ENCODE measurements around the gene PITPNM1.
"Not testable (repeated sequence)": the region's sequence is repeated elsewhere in the genome, so short reads cannot be mapped to it uniquely, and the experiment has no call there.

The PITPNM1 gene

DNA sequence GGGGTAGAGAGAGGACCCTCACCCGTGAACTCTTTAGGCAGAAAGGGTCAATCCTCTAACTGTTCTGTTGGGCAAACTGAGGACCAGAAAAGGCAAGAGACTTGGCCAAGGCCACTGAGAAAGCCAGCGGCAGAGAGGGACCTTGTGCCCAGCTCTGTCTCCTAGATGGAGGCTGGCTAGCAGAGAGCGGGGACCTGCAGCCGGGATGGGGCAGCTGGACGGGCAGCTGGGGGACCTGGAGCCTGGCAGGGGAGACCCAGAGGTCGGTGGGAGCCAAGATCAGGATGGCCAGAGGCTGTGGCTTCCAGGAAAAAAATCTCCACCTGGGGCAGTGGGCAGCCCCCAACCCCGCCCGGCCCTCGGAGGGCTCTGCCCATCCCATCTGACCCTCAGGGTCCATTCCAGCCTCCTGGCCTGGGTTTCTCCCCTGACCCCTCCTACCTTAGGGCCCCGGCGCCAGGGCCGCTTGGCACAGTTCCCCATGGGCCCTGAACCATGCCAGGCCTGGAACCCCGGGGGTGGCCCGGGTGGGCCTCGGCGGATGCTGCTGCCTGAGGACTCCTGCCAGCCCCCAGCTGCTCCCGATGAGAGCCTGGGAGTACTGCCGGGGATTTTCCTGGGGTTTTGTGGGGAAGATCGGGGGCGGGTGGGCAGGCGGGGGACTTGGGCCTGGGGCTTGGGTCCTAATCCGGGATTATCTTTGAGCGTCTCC is 17.8 kb upstream of the PITPNM1 start, which contains the start of gene CABP2:
CABP2 (minus strand) TSS at position 603 of the 712 bp plus-strand sequence; CDS start at position 483, 120 bp downstream.
- DNase-seq = no peak

DNA sequence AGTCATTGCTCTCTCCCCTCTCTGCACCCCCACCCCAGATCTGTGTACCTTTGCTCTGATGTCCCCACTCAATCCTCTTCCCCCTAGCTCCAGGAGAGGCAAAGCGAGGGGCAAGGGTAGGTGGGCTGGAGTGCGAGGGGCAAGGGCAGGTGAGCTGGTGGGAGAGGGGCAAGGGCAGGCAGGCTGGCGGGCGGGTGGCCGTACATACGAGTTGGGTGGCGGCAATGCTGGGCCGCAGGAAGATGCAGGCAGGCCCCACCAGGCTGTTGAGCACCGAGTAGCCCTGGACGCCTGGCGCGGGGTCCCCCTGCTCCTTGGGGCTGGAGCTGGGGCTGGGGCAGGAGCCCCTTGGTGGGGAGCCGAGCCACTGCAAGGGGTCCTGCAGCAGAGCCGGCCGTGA is 17.2 kb upstream of the PITPNM1 start:
- no peak for DNase-seq

DNA sequence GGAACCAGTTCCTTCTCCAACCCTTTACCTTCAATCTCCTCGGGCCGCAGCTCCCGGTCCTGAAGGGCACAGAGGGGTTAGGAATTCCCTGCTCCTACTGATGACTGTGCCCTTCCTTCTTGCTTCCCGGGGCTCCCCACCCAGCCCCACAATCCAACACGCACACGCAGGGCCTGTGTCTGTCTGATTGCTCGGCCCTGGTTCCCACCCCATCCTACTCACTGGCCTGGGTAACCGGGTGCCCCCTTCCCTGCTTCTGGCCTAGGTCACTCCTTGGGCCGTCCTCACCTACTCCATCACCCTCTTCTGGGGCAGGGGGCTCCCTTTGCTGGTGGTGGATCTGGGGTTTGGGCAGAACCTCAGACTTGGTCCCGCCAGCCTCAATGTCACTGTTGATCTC is 16.8 kb upstream of the PITPNM1 start:
- no peak for DNase-seq

DNA sequence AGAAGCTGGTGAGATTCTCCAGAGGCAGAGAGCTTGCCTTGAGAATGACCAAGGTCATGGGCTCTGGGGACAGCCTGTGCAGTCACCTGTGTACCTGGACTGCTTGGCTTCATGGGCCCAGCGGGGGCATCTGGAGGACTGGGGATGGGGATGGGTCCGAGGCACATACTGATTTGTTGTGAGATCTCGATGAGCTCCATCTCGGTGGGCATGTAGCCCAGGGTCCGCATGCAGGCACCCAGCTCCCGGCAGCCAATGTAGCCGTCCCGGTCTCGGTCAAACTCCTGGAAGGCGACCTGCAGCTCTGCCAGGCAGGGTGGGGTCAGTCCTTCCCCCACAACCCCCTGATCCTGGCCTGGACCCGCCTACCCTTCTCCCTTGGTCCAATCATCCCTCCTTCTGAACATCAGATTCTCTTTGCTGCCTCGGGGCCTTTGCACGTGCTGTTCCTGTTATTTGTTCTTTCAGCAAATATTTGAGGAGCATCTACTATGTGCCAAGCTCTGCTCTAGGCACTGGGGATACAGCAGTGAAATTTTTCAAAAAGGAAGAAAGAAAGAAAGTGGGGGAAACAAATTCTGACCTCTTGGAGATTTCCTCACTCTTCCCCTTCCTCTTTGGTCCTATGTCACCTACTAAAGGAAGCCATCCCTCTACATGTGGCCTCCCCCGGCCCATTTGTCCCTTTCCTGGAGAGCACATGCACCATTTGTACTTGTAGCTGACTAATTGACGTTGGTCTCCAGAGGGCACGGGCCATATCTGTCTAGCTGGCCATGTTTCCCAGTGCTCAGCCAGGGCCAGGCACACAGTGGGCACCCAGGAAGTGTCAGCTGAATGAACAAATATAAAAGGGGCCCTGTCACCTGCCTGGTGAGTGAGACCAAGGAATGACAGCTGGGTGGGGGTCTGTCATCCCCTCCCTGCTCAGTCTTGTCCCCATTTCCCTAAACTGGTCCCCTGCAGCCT is 16.0 kb upstream of the PITPNM1 start:
- no peak for DNase-seq

DNA sequence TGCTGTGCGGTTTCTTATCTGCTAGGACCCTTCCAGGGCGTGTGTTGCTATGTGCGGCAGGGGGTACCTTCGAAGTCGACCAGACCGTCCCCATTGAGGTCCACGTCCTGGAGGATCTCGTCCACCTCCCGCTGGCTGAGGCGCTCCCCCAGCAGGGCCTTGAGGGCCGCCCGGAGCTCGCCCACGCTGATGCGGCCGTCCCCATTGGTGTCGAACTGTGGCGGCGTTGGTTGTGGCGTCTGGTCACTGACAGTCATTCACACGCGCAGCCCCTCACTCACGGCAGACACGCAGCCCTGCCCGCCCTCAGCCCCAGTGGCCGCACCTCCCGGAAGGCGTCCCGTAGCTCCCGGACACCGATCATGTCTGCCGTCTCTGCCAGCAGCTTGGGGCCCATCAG is 14.6 kb upstream of the PITPNM1 start:
- DNase-seq = no peak

DNA sequence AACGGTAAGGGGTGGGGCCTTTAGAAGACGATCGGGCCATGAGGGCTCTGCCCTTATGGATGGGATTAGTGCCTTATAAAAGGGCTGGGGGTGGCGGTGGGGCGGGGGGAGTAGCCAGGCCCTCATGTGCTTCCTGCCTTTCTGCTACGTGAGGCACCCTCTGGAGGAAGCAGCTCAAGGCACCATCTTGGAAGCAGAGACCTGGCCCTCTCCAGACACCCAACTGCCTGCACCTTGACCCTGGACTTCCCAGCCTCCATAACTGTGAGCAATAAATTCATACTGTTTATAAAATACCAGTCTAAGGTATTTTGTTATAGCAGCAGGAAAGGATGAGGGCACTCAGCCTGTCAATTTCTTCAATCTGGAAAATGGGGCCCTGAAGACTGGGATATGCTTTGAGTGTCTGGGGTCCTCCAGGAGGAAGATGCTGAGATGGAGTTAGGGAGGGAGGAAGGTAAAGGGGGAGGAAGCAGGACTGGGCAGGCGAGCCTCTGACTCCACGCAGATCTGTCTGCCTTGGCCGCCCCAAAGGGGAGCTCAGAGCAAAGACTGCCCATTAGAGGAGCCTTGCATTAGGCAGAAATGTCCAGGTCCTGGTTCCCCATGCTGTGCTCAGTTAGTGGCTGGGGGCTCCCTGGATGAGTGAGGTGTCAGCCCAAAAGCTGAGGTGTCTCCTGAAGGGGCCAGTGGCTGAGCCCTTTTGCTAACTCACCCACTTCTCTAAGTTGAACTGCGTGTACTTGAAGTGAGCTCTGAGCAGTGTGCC is 12.8 kb upstream of the PITPNM1 start:
- no peak for DNase-seq

DNA sequence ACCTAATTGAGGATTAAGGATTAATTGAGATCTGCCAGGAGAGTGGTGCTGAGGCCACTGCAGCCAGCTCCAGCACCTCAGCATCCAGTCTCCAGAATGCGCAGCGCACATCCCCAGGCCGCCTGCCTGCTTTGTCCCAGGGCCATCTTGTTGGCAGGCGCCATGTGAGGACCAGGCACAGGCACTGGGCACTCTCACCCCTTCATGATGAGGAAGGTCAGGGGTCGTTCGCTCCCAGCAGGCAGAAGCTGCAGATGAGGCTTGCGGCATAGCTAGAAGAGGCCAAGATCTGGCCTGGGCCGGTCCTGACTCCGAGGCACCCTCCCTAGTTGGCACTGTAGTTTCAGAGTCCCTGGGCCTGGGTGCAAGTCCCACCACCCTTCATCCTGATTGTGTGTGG is 11.6 kb upstream of the PITPNM1 start:
- DNase-seq = no peak

DNA sequence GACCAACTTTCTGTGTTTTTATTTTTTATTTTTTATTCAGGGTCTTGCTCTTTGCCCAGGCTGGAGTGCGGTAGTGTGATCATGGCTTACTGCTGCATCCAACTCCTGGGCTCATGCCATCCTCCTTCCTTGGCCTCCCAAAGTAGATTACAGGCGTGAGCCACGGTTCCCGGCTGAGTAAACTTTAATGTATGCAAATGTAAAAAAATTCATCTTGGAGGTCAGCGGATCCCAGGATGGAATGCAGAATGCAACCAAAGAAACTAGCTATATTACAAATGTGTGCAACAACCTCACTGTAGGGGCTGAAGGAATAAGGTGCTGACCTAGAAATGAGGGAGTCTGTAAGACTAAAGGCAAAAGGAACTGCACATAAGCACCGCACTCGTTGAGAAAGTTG is 9.0 kb upstream of the PITPNM1 start:
- no peak for DNase-seq

DNA sequence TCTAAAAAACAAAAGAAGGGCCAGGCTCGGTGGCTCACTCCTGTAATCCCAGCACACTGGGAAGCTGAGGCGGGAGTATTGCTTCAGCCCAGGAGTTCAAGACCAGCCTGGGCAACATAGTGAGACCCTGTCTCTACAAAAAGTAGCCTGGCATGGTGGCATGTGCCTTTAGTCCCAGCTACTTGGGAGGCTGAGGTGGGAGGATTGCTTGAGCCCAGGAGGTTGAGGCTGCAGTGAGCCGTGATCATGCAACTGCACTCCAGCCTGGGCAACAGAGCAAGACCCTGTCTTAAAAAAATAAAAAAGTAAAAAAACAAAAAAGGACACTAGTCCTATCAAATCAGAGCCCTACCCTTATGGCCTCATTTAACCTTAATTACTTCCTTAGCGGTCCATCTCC is 6.4 kb upstream of the PITPNM1 start:
- DNase-seq = not testable (repeated sequence)

DNA sequence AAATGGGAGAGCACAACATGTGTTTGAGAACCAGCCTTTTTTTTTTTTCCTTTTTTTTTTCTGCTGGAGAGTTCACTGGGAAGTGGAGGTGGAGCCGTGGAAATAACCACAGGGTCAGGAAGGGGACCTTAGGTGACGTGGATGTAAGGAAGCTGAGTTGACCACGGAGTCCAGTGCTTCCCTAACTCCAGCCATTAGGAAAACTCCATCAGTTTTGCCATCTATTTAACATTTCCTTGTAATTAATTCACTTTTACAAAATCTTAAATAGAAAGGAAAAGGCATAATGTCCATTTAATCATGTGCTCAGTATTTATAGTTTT is 4.8 kb upstream of the PITPNM1 start:
- no peak for DNase-seq

DNA sequence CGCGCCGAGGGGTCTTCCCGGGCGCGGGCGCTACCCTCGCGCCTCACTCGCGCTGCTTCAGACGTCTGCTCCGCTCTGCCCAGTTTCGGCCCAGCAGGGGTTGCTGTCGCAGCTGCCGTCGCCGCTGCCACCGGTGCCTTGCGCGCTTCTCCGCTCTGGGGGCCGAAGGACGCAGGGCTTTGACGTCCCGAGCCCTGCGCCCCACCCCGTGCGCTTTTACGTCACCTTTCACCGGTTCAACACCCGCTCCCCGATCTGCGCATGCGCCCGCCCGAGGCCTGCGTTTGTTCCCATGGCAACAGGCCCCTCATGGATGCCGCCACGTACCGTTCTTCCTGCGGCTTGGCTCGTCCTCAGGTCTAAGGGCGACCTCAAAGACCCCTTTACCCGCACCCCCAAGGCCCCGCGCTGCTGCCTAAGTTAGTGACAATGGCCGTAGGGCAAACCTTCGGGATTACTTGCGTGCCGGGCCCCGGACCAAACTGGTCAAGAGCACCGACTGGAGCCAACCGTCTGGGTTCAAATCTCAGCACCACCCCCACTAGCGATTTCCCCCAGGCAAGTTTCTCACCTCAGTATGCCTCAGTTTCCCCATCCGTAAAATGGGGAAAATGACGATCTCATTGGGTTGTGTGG is 3.4 kb upstream of the PITPNM1 start:
- peak; percentile 96 for DNase-seq

DNA sequence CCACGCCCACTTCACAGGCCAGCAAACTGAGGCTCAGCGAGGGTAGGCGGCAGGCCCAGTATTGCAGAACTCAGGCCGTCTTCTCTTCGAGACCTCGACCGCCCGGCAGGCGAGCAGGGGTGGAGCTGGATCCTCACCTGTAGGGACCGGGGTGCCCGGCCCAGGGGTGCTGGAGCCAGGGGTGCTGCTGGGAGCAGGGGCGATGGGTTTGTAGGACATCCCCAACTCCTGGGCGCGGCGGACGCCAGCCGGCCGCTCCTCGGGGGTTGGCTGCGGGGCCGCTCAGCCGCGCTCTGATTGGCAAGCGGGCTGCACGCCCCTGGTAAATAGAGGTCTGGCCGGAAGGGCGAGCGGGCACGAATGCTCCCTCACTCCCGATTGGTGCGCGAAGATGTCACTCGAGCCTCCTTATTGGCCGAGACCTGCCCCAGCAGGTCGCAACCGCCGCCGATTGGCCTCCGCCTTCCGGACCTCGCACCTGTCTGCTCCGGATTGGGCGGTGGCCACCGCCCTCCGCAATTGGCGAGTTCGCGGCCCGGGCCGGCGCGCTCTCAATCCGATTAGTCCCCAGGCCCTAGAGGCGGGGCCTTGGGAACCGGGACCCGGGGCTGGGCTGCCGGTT is 2.8 kb upstream of the PITPNM1 start, which contains the start of gene CDK2AP2:
CDK2AP2 (minus strand) TSS at position 299 of the 622 bp plus-strand sequence; CDS start at position 219, 80 bp downstream.
- DNase-seq = peak; percentile 99

DNA sequence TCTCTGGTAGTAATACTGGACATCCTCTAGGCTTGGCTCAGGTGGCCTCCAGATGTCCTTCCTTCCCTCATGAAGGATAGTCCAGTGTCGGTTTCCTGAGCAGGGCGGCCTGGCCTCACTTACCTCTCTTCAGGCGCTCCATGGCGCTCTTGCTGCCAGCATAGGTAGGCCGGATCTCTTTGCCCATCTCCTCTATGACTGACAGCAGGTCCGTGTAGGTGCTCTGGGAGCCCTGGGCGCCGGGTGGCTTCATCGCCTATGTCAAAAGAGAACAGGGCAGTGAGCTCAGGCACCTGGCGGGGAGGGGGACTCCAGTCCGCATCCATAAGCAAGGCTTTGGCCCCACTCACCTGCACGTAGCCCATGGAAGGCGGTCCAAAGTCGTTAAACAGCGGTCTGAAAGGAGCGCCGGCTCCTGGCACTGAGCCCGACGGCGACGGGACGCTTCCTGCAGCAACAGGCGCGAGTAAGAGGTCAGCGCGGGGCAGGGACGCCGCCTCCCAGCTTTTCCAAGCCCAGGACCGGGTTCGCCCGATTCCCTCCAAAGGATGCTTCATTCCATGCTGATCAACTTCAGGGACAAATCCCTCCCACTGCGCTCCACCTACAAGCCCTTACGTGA is 2.2 kb upstream of the PITPNM1 start:
- DNase-seq = peak; percentile 67

DNA sequence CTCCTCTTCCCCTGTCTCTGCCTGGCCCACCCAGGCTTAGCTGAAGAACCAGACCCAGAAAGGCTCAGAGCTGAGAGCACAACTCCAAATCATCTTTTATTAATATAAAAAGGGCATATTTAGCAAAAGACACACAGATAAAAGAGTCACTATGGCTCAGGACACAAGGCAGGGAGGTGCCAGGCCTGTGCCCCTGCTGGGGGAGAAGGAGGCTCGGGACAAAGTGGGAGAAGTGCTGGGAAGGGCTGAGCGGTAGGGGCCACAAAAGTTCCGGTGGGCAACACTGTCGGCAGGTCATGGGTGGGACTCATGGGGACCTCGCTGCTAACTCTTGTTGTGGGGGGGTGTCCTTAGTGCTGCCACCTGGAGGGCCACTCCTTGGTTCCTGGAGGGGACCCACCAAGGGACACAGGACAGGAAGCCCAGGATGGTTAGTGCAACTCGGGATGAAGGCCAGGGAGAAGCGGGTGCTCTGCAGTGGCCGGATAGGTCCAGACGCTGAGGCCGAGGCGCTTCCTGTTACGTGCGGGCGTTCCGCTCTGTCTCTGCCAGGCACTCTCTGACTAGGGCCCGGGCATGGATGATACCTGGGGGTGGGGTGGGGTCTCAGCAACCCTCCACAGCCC is 1.4 kb upstream of the PITPNM1 start:
- no peak for DNase-seq

DNA sequence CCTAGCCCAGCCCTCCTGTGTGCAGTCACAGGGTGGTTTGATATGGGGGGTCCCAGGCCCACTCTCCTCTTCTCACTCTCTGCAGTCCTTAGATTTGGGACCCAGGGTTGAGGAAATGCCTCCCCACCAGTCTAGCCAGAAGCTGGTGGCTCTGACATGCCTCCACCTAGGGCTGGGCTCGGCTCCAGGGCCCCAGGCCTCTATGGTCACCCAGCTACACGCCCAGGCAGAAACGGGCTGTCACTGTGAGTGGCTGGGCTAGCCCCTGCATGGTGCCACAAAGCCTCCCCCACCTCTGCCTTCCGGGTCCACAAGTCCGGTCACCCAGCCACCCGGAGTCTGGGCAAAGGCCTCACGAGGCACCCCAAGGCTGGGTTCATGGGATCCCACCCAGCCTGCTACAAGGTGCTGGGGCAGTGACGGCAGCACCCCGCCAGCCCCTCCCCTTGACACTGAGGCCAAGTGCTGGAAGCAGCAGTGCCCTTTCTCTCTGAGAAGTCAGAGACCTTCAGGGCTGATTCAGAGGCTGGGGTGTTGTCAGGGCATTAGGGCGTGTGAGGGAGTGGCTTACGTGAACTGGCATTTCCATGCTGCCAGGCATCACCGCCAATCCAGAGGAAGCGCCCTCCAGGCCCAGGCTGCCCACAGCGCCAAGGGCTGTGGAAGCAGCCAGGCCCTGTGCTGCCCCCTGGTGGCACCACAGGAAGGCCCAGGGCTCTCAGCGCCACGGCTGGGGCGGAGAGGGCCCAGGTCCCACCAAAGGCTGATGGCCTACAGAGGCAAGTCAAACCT is 638 bp upstream of the PITPNM1 start:
- DNase-seq = peak; percentile 78

DNA sequence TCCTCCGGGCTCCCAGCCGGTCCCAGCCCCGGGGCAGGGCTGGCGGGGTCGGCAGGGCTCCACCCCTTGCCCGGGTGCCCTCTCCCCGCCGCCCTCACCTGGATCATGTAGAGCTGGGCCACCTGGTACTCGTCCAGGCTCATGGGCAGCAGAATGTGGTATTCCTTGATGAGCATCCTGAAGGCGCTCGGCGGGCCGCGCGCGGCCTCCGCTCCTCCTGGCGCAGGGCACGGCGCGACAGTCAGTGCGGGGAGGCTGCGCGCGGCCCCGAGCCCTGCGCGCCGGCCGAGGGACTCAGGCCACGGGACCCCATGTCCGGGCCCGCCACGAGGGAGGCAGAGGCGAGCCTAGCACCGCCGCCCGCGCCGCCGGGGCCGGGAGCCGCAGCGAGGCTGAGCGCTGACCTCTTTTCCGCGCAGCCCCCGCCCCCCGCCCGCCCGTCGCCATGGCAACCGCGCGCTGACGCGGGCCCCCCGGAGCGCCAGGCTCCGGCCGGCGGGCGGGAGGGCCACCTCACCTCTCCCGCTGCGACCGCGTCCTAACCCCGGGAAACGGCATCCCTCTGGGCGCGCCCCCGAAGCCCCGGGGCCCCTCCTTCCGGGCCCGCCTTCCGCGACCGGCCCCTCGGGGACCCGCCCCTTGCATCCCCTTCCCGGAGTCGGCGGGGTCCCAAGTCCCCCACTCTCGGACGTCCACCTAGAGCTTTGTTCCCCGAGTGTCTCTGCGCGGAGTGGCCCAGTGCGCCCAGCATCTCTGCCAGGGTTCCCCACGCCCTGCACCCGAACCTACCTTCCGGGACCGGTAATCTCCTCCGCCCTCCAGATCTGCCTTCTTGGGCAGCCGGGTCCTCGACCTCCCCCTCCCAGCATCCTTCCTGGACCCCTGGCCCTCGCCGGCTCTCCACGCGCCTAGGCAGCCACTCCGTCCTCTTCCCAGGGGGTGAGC is 886 bp downstream of the PITPNM1 start:
- DNase-seq = no peak

DNA sequence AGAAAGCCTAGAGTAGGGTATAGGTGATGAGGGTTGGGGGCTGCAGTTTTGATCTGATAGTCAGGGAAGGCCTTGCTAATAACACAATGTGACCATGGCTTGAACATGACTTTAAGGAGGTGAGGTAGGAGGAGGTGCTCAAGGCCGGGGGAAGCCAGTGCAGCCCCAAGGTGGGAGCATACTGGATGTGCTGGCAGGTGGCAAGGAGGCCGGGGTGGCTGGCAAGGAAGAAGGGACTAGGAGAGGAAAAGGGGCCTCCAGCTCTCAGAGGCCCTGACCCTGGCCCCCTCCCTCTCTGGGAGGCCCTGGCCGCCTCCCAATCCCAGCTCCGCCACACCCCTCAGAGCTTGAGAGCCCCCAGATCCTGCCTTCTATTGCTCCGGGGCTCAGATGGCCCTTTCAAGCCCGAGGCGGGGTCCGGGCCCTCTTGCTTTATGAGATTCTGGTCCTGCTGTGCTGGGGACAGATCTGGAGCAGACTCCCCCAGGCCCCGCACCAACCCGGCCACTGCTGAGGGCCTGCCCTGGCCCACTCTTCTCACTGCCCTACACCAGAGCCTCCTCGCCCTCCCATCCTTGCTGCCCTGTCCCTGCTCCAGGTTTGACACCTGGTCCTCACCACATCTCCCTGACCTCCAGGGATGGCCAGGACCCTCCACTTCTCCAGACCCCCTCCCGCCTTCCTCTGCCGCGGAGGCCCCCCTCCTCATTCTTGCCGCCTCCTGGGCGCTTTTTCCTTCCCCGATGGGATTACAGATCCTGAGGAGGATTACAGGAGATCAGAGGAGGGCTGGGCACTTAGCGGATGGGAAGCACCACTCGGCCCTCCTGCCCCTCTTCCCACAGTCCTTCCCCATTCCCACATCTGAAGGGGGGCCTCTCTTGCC is 1.8 kb downstream of the PITPNM1 start:
- no peak for DNase-seq

DNA sequence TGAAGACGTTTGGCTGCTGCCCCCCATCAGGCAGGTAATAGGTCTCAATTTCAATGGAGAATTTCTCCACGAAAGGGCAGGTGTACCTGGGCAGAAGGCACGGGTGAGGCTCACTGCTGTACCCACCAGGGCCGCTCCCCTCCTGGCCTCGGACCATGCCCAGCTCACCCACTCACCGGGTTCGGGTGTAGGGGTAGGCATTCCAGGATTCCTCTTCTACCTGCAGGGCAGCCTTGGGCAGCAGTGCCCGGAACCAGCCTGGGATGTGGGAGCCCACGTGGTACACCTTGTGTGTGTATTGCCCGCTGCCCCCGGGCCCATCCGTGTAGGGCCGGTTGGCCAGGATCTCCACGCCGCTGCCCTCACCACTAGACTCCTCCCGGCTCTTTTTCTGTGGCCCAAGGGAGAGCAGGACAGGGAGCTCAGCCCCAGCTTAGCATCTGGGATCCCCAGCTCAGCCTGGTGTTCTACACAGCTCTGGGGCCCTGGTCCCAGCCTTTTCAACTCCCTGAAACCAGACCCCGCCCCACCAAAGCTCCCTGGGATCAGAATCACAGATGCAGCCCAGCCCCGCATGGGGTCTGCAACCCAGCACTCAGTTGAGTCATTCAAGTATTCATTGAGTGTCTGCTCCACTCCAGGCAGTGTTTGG is 2.7 kb downstream of the PITPNM1 start:
- no peak for DNase-seq

All from NCI-H2029 (cell line).